Stomach (tissue), 9 donors: Measurements from ENCODE around the gene FLAD1. TPM values are rescaled to one million over a fixed set of nuclear protein-coding genes. Genes with fewer than 3 reads are reported as not detected.

Experiments
- DNase-seq, 2 donors: peaks; one replicate each; pipeline versions ENCODE4 v3.0.0 to v3.0.0-alpha.2; 2013 to 2019
- H3K27ac ChIP-seq, 5 donors: fragments of 200-600 bp in 4 of 5; sonication (generic) in 4 of 5; one replicate each; pipeline ENCODE4 v1.5.1; 2013 to 2019; ENCODE audit warnings: mild to moderate bottlenecking in 1 of 5, moderate library complexity in 1 of 5
- H3K27me3 ChIP-seq, 3 donors: fragments of 200-600 bp; sonication (generic); one replicate each; pipeline ENCODE4 v1.5.1; 2017 to 2019; ENCODE audit warnings: mixed run types in 1 of 3
- H3K36me3 ChIP-seq, 4 donors: fragments of 200-600 bp; sonication (generic); 1 replicate in 3 of 4; 2 replicates in 1 of 4; pipeline ENCODE4 v1.5.1; 2016 to 2019
- H3K4me1 ChIP-seq, 4 donors: fragments of 200-600 bp; sonication (generic); one replicate each; pipeline ENCODE4 v1.5.1; 2016 to 2019
- H3K4me3 ChIP-seq, 4 donors: fragments of 200-600 bp; sonication (generic) in 3 of 4; one replicate each; pipeline ENCODE4 v1.5.1; 2016 to 2019; ENCODE audit warnings: mild to moderate bottlenecking in 1 of 4
- H3K9me3 ChIP-seq, 4 donors: fragments of 200-600 bp; sonication (generic); one replicate each; pipeline ENCODE4 v1.5.1; 2016 to 2019
- CTCF ChIP-seq, 7 experiments: fragments of 450-650 bp in 4 of 7; fragments of 200-600 bp in 3 of 7; sonication (generic) in 3 of 7; IDR thresholded peaks; one replicate each; pipeline ENCODE4 v1.5.1; 2016 to 2019; ENCODE audit warnings: antibody characterized with exemption in 7 of 7, control low read depth in 2 of 7, mild to moderate bottlenecking in 1 of 7
- EP300 ChIP-seq: sonication (generic); formaldehyde crosslinking; IDR thresholded peaks from one replicate; pipeline ENCODE4 v1.6.1; 2017; ENCODE audit warnings: antibody characterized with exemption
- POLR2A ChIP-seq, 4 donors: fragments of 450-650 bp; IDR thresholded peaks; one replicate each; pipeline ENCODE4 v1.6.1; 2016; ENCODE audit warnings: antibody characterized with exemption in 4 of 4, control low read depth in 2 of 4, mild to moderate bottlenecking in 1 of 4, moderate library complexity in 1 of 4
- POLR2AphosphoS5 ChIP-seq, 3 donors: sonication (generic); formaldehyde crosslinking; IDR thresholded peaks; one replicate each; pipeline ENCODE4 v1.6.1; 2016; ENCODE audit warnings: antibody characterized with exemption in 3 of 3
- WGBS, 5 donors: extraction: QIAGEN DNeasy Blood & Tissue Kit in 3 of 5; methylation state at CpG; one replicate each; pipeline versions ENCODE4 v1.1.5 to v1.1.7; 2013 to 2018; 5-methylcytosine and 5-hydroxymethylcytosine counted together
- intact Hi-C: fragments of 100-400 bp; cut with DNase I; formaldehyde crosslinking; loops from one replicate; pipeline ENCODE4 v1.15.1; 2023; ENCODE audit warnings: low total_unique reads
- polyA plus RNA-seq, 3 donors: library from polyadenylated mRNA; stranded (reverse); fragments of 200-250 nt; gene quantifications; one replicate each; pipeline ENCODE4 v1.2.3, GENCODE V29; 2013
- total RNA-seq, 5 donors: library from RNA; depleted of rRNA; stranded (reverse); fragments of >200 nt; gene quantifications; one replicate each; pipeline versions ENCODE4 v1.1.0 to v1.2.3, GENCODE V29; 2014 to 2016
- donor health status: healthy with polysubstance abuse.
- donor health status: Bipolar disorder and iron deficiency.
- donor health status: healthy.

FLAD1 gene
- total and polyA plus RNA-seq, 8 donors: 14.1 to 76.5 (median 42.1) TPM

GRCh38 chr1:155033524-155033923 lies 50.4 kb downstream of the FLAD1 start, which contains the start of the genes DCST1 and DCST2:
DCST1 (plus strand) TSS chr1:155033824; CDS start chr1:155034037, 213 bp downstream.
DCST2 (minus strand) TSS chr1:155033781; CDS start chr1:155033701, 80 bp downstream.
- H3K27me3 ChIP-seq: no peaks in the 10 kb centered on the region
- H3K4me3 ChIP-seq: no peak within 1 kb of the TSS
- intact Hi-C loops: no loop called here
- no peaks in the 10 kb centered on the region for H3K36me3 ChIP-seq
- no peaks in the 10 kb centered on the region for H3K9me3 ChIP-seq
- TF ChIP-seq POLR2AphosphoS5 (IDR thresholded peaks at IDR 0.05) (no peak), EP300 (no peak)
- no peak within 1 kb of the TSS for H3K27ac ChIP-seq
- H3K4me1 ChIP-seq: peaks cover 2 to 5% (median 5%) of the 10 kb centered on the region in 4 donors
- WGBS, 5 donors: 92 to 97% (median 94%) methylated on average over 9 of the region's 9 CpGs
- DNase-seq: no peak

GRCh38 chr1:155034318-155035208 lies 51.4 kb downstream of the FLAD1 start:
- no peak for TF ChIP-seq EP300
- TF ChIP-seq POLR2AphosphoS5 (IDR thresholded peaks at IDR 0.05): no peak
- no peak for TF ChIP-seq POLR2A (IDR thresholded peaks at IDR 0.05)
- TF ChIP-seq CTCF (IDR thresholded peaks at IDR 0.05): no peak
- no peaks in the 10 kb centered on the region for H3K27me3 ChIP-seq
- H3K4me3 ChIP-seq: no peak overlapping the region
- no peaks in the 10 kb centered on the region for H3K9me3 ChIP-seq
- intact Hi-C loops: no loop called here
- no peaks in the 10 kb centered on the region for H3K36me3 ChIP-seq
- no peak overlapping the region for H3K27ac ChIP-seq
- WGBS, 5 donors: 78 to 87% (median 85%) methylated on average over 16 to 20 of the region's 20 CpGs
- DNase-seq: no peak
- H3K4me1 ChIP-seq: peaks cover 12 to 15% (median 12%) of the 10 kb centered on the region in 4 donors

GRCh38 chr1:155035936-155036335 lies 52.8 kb downstream of the FLAD1 start:
- no peak overlapping the region for H3K4me3 ChIP-seq
- no peaks in the 10 kb centered on the region for H3K9me3 ChIP-seq
- TF ChIP-seq CTCF (IDR thresholded peaks at IDR 0.05) (no peak), EP300 (no peak)
- intact Hi-C loops: no loop called here
- WGBS, 5 donors: 83 to 89% (median 87%) methylated on average over 2 of the region's 2 CpGs
- H3K27me3 ChIP-seq: no peaks in the 10 kb centered on the region
- no peaks in the 10 kb centered on the region for H3K36me3 ChIP-seq
- no peak for DNase-seq
- peaks cover 12 to 16% (median 12%) of the 10 kb centered on the region in 4 donors for H3K4me1 ChIP-seq
- H3K27ac ChIP-seq: no peak overlapping the region

GRCh38 chr1:155037043-155037442 lies 53.9 kb downstream of the FLAD1 start:
- Histone ChIP-seq H3K9me3 (no peaks in the 10 kb centered on the region), H3K36me3 (no peaks in the 10 kb centered on the region), H3K4me1 (peaks cover 12 to 16% (median 12%) of the 10 kb centered on the region in 4 donors), H3K4me3 (no peak overlapping the region), H3K27me3 (no peaks in the 10 kb centered on the region), H3K27ac (no peak overlapping the region)
- no peak for DNase-seq
- 87 to 96% (median 94%) methylated on average over 3 of the region's 3 CpGs for WGBS, 5 donors
- intact Hi-C loops: no loop called here
- no peak for TF ChIP-seq EP300
- no peak for TF ChIP-seq POLR2AphosphoS5 (IDR thresholded peaks at IDR 0.05)
- TF ChIP-seq CTCF (IDR thresholded peaks at IDR 0.05): no peak
- no peak for TF ChIP-seq POLR2A (IDR thresholded peaks at IDR 0.05)
